A549 (cell line): Measurements from ENCODE around the gene PIAS3. TPM values are rescaled to one million over a fixed set of nuclear protein-coding genes. Genes with fewer than 3 reads are reported as not detected.
"Not testable (repeated sequence)": the region's sequence is repeated elsewhere in the genome, so short reads cannot be mapped to it uniquely, and the experiment has no call there.

Experiments
- ATAC-seq, 2 experiments: fragments of 200-7000 bp in 1 of 2; fragments of >200 bp in 1 of 2; cut with Nextera tagmentation in 1 of 2; cut with Tn5 transposase in 1 of 2; 3 replicates each; pipeline versions ENCODE4 v1.8.0 to v1.9.1; 2018 to 2020; ENCODE audit warnings: mild to moderate bottlenecking in 1 of 2, moderate library complexity in 1 of 2
- CTCF ChIA-PET: fragments of 300-600 bp; sonication (Branson Sonifier 250); formaldehyde crosslinking; extraction: SDS; loops from one replicate; lab custom pipeline; 2021; ENCODE audit warnings: antibody characterized with exemption, inconsistent platforms; lab: Yijun Ruan, JAX
- POLR2A ChIA-PET: fragments of 350-600 bp; formaldehyde crosslinking; extraction: SDS; loops from one replicate; lab custom pipeline; 2021; ENCODE audit warnings: antibody characterized with exemption, inconsistent platforms; lab: Yijun Ruan, JAX
- DNase-seq, 2 experiments: peaks; one replicate each; pipeline versions ENCODE4 v3.0.0 to v3.0.0-alpha.2; 2011 to 2016; ENCODE audit warnings: low read depth in 1 of 2, low spot score in 1 of 2
- FAIRE-seq: peaks from 2 replicates; lab custom pipeline; 2011; peaks lifted over from hg19 to GRCh38; lab: Jason Lieb, UNC
- H3K27ac ChIP-seq, 2 experiments: fragments of >200 bp; sonication (Bioruptor Twin); formaldehyde crosslinking; 3 replicates each; pipeline ENCODE4 v1.5.1; 2016 to 2017
- H3K4me1 ChIP-seq: fragments of >200 bp; sonication (Bioruptor Twin); formaldehyde crosslinking; 3 replicates; pipeline ENCODE4 v1.6.1; 2016
- H3K4me2 ChIP-seq: fragments of >200 bp; sonication (Bioruptor Twin); formaldehyde crosslinking; 3 replicates; pipeline ENCODE4 v1.6.1; 2016
- H3K4me3 ChIP-seq: fragments of >200 bp; sonication (Bioruptor Twin); formaldehyde crosslinking; 3 replicates; pipeline ENCODE4 v1.5.1; 2016
- H3K9me3 ChIP-seq: fragments of >200 bp; sonication (Bioruptor Twin); formaldehyde crosslinking; 3 replicates; pipeline ENCODE4 v1.6.1; 2016
- BHLHE40 ChIP-seq: IDR thresholded peaks from 2 replicates; pipeline ENCODE4 v1.6.1; 2012; ENCODE audit warnings: low read depth, low read length, inconsistent platforms
- ESRRA ChIP-seq: fragments of 150-350 bp; IDR thresholded peaks from 2 replicates; pipeline ENCODE4 v1.6.1; 2014; ENCODE audit warnings: mild to moderate bottlenecking, low read length, borderline replicate concordance
- HDAC2 ChIP-seq: fragments of 200-600 bp; sonication (generic); IDR thresholded peaks from 2 replicates; pipeline ENCODE4 v1.6.1; 2016
- HOXB13 ChIP-seq: fragments of 250-450 bp; sonication (Bioruptor Pico); IDR thresholded peaks from 2 replicates; pipeline ENCODE4 v1.5.0; 2020; ENCODE audit warnings: low read depth, mild to moderate bottlenecking, moderate library complexity
- JUN ChIP-seq, 2 experiments: fragments of >200 bp; sonication (Bioruptor Twin); formaldehyde crosslinking; IDR thresholded peaks; 2 replicates in 1 of 2; 3 replicates in 1 of 2; pipeline ENCODE4 v1.6.1; 2016 to 2017
- JUNB ChIP-seq: fragments of >200 bp; sonication (Bioruptor Twin); formaldehyde crosslinking; IDR thresholded peaks from 2 replicates; pipeline ENCODE4 v1.6.1; 2016
- KDM5A ChIP-seq: fragments of 200-600 bp; sonication (generic); IDR thresholded peaks from 2 replicates; pipeline ENCODE4 v1.6.1; 2016; ENCODE audit warnings: antibody characterized with exemption, mild to moderate bottlenecking
- MAFK ChIP-seq: fragments of 450-650 bp; IDR thresholded peaks from 2 replicates; pipeline ENCODE4 v1.6.1; 2014; ENCODE audit not compliant: partially characterized antibody
- PHF8 ChIP-seq: fragments of 200-600 bp; sonication (generic); IDR thresholded peaks from 2 replicates; pipeline ENCODE4 v1.6.1; 2016; ENCODE audit warnings: low read depth, mild to moderate bottlenecking, antibody characterized with exemption, moderate library complexity, borderline replicate concordance
- POLR2A ChIP-seq: IDR thresholded peaks from 2 replicates; pipeline ENCODE4 v1.6.1; 2012; ENCODE audit warnings: mild to moderate bottlenecking, low read length
- RAD21 ChIP-seq, 2 experiments: fragments of >200 bp in 1 of 2; sonication (Bioruptor Twin) in 1 of 2; formaldehyde crosslinking in 1 of 2; IDR thresholded peaks in 1 of 2; conservative IDR thresholded peaks in 1 of 2; 2 replicates in 1 of 2; 3 replicates in 1 of 2; pipeline ENCODE4 v1.6.1; 2012 to 2018; ENCODE audit warnings: inconsistent platforms in 1 of 2
- RARB ChIP-seq: fragments of 250-450 bp; sonication (Bioruptor Pico); IDR thresholded peaks from 2 replicates; pipeline ENCODE4 v1.8.0; 2021; ENCODE audit warnings: mild to moderate bottlenecking, moderate library complexity
- RCOR1 ChIP-seq: fragments of 150-350 bp; IDR thresholded peaks from 2 replicates; pipeline ENCODE4 v1.6.1; 2014; ENCODE audit warnings: antibody characterized with exemption, low read length, low read depth
- RNF2 ChIP-seq: fragments of 200-600 bp; sonication (generic); IDR thresholded peaks from 2 replicates; pipeline ENCODE4 v1.6.1; 2016; ENCODE audit warnings: low read depth, mild to moderate bottlenecking, antibody characterized with exemption, moderate library complexity, borderline replicate concordance
- SMC3 ChIP-seq: fragments of >200 bp; sonication (Bioruptor Twin); formaldehyde crosslinking; IDR thresholded peaks from 3 replicates; pipeline ENCODE4 v1.6.1; 2018; ENCODE audit warnings: inconsistent platforms
- ZC3H11A ChIP-seq: fragments of 450-650 bp; IDR thresholded peaks from 2 replicates; pipeline ENCODE4 v1.6.1; 2014; ENCODE audit warnings: antibody characterized with exemption, mild to moderate bottlenecking
- WGBS: methylation state at CpG from one replicate; pipeline ENCODE4 v1.1.6; 2017; ENCODE audit errors: missing lambda C conversion rate; 5-methylcytosine and 5-hydroxymethylcytosine counted together
- polyA plus RNA-seq, 4 experiments: library from polyadenylated mRNA; depleted of rRNA in 3 of 4; stranded (reverse); fragments of >200 nt; fragmentation: RNase III in 1 of 4; extraction: RNeasy Plus Mini Kit Qiagen cat#74134 plus additional on column Dnase treatment in 1 of 4; gene quantifications; 2 replicates in 3 of 4; 3 replicates in 1 of 4; pipeline ENCODE4 v1.2.3, GENCODE V29; 2011 to 2017
- TF ChIP-seq, protein P1 (sequence below): fragments of 250-450 bp; sonication (Bioruptor Pico); IDR thresholded peaks from 2 replicates; pipeline ENCODE4 v1.5.0; 2020; ENCODE audit warnings: low read depth, mild to moderate bottlenecking, moderate library complexity
- TF ChIP-seq, protein P2 (sequence below): fragments of 450-650 bp; IDR thresholded peaks from 2 replicates; pipeline ENCODE4 v1.6.1; 2014; ENCODE audit warnings: antibody characterized with exemption
- TF ChIP-seq, protein P3 (sequence below): IDR thresholded peaks from 2 replicates; pipeline ENCODE4 v1.6.1; 2012
- TF ChIP-seq, protein P4 (sequence below): fragments of >200 bp; sonication (Bioruptor Twin); formaldehyde crosslinking; IDR thresholded peaks from 3 replicates; pipeline ENCODE4 v1.6.1; 2016
- TF ChIP-seq, protein P5 (sequence below): fragments of >200 bp; sonication (Bioruptor Twin); formaldehyde crosslinking; IDR thresholded peaks from 2 replicates; pipeline ENCODE4 v1.6.1; 2016
- TF ChIP-seq, protein P6 (sequence below): IDR thresholded peaks from 2 replicates; pipeline ENCODE4 v1.6.1; 2012; ENCODE audit warnings: low read depth, borderline replicate concordance
- TF ChIP-seq, protein P7 (sequence below): fragments of 200-600 bp; sonication (generic); IDR thresholded peaks from 2 replicates; pipeline ENCODE4 v1.6.1; 2016; ENCODE audit warnings: antibody characterized with exemption, mild to moderate bottlenecking, moderate library complexity

Gene PIAS3
- polyA plus RNA-seq, 2 of the 4 experiments (the other 2 are of a cell fraction), result 15.5 to 22.7 TPM

DNA sequence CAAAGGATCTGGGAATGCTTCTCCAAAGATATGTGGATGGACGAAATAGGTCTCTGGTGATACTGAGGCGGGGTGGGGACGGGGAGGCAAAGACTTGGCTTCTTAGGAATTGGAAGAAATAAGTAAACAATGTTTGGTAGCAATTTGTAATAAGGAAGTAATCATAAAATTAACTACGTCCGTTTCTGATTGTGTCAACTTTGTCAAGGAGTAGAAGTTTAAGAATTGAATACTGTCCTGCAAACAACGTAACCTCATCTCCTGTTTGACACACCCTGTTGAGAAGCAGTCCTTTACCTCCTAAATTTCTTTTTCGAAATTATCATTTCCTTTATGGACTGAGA is 34.4 kb downstream of the PIAS3 start (continued):
- TF ChIP-seq, protein P1, sequence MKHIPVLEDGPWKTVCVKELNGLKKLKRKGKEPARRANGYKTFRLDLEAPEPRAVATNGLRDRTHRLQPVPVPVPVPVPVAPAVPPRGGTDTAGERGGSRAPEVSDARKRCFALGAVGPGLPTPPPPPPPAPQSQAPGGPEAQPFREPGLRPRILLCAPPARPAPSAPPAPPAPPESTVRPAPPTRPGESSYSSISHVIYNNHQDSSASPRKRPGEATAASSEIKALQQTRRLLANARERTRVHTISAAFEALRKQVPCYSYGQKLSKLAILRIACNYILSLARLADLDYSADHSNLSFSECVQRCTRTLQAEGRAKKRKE, result no peak

DNA sequence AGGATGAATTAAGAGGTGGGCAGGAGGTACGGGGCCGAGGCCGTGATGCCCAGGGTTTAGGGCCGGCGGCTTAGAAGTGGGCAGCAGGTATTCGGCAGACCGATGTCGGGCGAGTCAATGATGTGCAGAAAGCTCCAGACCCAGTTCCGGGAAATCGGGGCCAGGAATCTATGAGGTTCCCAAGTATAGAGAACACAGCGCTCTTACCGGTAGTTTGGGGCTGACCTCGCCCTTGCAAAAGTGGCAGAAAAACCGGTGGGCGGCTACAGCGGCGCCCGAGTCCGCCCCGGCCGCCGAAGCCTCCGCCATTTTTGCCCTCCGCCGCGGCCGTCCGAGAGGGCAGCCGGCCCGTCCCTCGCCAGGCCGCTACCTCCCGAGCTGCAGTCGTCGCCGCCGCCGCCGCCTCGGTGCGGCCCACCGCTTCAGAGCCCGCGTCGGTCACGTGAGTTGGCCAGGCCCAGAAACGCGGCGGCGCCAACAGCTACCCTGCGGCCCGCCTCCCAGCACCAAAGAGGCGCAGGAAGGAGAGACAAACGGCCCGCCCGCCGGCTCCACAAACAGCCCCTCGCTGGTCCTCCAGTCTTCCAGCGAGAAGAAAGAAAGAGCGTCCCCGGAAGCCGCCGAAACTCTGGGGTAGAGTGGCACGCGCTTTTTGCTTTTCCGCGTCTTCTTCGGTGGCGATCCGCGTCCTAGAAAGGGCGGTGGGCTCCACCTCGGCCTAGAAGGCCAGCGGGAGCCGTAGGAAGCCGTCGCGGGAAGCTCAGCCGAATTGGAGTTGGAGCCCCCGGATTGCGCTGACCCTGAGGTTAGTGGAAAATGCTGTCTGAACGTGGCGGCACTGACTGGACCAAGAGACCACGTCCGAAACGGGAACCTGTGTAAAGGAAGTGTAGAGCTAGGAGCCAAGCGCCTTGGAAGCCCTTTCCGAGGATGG is 35.0 kb downstream of the PIAS3 start, which contains the start of the genes POLR3C and RNF115:
Gene POLR3C (plus strand): TSS at position 636 of the 934 bp plus-strand sequence. CDS start 1,577 bp downstream, outside the sequence.
Gene RNF115 (minus strand): TSS at position 531 of the 934 bp plus-strand sequence. CDS start 222 bp downstream, at position 309.
- peak; percentile 96 to 97 for ATAC-seq
- no peak for FAIRE-seq
- 3% methylated on average over 35 of the region's 89 CpGs for WGBS
- H3K9me3 ChIP-seq, result no peaks in the 10 kb centered on the region
- peak within 1 kb of the TSS; percentile 75 for H3K4me3 ChIP-seq
- CTCF ChIA-PET, result interaction anchor here (8.5 kb wide), 1 partner anchor 22 kb away, joined by 109 read pairs; the partner anchor contains the start of gene NUDT17
- DNase-seq, result peak; percentile 83 to 93
- H3K4me1 ChIP-seq, result peaks cover 11% of the 10 kb centered on the region
- peak within 1 kb of the TSS; percentile 85 for H3K4me2 ChIP-seq
- TF ChIP-seq, protein P2, sequence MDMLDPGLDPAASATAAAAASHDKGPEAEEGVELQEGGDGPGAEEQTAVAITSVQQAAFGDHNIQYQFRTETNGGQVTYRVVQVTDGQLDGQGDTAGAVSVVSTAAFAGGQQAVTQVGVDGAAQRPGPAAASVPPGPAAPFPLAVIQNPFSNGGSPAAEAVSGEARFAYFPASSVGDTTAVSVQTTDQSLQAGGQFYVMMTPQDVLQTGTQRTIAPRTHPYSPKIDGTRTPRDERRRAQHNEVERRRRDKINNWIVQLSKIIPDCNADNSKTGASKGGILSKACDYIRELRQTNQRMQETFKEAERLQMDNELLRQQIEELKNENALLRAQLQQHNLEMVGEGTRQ, result peak; percentile 72
- TF ChIP-seq, protein P3, sequence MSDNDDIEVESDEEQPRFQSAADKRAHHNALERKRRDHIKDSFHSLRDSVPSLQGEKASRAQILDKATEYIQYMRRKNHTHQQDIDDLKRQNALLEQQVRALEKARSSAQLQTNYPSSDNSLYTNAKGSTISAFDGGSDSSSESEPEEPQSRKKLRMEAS, result peak; percentile 93
- TF ChIP-seq JUN (IDR thresholded peaks at IDR 0.05) (peak; percentile 66 to 97; a peak in 4 of 5 replicates), RCOR1 (no peak), RARB (no peak), BHLHE40 (peak; percentile 49), ZC3H11A (no peak), SMC3 (peak; percentile 10; the same call in 2 of the 3 replicates), KDM5A (no peak), HOXB13 (CRISPR knock-in tag) (peak; percentile 51; the same call in 1 of the 2 replicates), ESRRA (no peak), RNF2 (no peak), MAFK (no peak), JUNB (no peak), PHF8 (peak; percentile 79), RAD21 (conservative IDR thresholded peaks at IDR 0.05 in 1 of 2, IDR thresholded peaks at IDR 0.05 in 1 of 2) (peak; percentile 5 to 17; a peak in 2 of 5 replicates), HDAC2 (no peak), POLR2A (peak; percentile 60)
- TF ChIP-seq, protein P4, sequence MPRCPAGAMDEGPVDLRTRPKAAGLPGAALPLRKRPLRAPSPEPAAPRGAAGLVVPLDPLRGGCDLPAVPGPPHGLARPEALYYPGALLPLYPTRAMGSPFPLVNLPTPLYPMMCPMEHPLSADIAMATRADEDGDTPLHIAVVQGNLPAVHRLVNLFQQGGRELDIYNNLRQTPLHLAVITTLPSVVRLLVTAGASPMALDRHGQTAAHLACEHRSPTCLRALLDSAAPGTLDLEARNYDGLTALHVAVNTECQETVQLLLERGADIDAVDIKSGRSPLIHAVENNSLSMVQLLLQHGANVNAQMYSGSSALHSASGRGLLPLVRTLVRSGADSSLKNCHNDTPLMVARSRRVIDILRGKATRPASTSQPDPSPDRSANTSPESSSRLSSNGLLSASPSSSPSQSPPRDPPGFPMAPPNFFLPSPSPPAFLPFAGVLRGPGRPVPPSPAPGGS, result peak; percentile 72; the same call in 1 of the 3 replicates
- TF ChIP-seq, protein P5, sequence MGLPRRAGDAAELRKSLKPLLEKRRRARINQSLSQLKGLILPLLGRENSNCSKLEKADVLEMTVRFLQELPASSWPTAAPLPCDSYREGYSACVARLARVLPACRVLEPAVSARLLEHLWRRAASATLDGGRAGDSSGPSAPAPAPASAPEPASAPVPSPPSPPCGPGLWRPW, result no peak
- TF ChIP-seq, protein P6, sequence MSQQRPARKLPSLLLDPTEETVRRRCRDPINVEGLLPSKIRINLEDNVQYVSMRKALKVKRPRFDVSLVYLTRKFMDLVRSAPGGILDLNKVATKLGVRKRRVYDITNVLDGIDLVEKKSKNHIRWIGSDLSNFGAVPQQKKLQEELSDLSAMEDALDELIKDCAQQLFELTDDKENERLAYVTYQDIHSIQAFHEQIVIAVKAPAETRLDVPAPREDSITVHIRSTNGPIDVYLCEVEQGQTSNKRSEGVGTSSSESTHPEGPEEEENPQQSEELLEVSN, result peak; percentile 76
- TF ChIP-seq, protein P7, sequence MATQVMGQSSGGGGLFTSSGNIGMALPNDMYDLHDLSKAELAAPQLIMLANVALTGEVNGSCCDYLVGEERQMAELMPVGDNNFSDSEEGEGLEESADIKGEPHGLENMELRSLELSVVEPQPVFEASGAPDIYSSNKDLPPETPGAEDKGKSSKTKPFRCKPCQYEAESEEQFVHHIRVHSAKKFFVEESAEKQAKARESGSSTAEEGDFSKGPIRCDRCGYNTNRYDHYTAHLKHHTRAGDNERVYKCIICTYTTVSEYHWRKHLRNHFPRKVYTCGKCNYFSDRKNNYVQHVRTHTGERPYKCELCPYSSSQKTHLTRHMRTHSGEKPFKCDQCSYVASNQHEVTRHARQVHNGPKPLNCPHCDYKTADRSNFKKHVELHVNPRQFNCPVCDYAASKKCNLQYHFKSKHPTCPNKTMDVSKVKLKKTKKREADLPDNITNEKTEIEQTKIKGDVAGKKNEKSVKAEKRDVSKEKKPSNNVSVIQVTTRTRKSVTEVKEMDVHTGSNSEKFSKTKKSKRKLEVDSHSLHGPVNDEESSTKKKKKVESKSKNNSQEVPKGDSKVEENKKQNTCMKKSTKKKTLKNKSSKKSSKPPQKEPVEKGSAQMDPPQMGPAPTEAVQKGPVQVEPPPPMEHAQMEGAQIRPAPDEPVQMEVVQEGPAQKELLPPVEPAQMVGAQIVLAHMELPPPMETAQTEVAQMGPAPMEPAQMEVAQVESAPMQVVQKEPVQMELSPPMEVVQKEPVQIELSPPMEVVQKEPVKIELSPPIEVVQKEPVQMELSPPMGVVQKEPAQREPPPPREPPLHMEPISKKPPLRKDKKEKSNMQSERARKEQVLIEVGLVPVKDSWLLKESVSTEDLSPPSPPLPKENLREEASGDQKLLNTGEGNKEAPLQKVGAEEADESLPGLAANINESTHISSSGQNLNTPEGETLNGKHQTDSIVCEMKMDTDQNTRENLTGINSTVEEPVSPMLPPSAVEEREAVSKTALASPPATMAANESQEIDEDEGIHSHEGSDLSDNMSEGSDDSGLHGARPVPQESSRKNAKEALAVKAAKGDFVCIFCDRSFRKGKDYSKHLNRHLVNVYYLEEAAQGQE, result peak; percentile 18; the same call in 1 of the 2 replicates
- peak within 1 kb of the TSS; percentile 94 to 97 for H3K27ac ChIP-seq
- POLR2A ChIA-PET, result interaction anchor here (0.7 to 1.7 kb wide), 8 partner anchors 11 to 359 kb away, joined by 3 to 16 read pairs (median 4); partner anchors contain the start of genes LIX1L, NUDT17 and PIAS3

DNA sequence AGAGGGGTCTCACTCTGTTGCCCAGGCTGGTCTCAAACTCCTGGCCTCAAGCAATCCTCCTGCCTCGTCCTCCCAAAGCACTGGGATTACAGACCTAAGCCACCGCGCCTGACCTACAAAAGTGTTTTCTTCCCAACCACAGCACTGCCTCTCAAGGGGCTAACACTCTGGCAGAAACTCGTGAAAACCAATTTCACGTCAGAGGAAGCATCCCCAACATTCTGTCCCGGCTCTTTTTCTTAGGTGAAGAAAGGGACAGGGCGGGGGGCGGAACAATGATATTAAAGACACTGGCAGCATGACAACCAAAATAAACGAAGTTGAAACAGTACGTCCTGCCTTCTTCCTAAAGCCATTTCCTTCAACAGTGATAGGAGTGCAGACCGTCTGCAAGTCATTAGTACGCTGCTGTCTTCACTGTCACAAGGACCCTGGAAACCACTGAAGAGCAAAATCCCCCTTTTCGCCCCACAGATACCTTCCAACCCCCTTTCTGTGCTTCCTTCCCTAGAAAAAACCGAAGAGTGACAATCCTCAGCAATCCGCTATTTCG is 36.0 kb downstream of the PIAS3 start:
- peak overlapping the region; percentile 57 for H3K4me2 ChIP-seq
- 0% methylated on average over 3 of the region's 16 CpGs for WGBS
- FAIRE-seq, DNase-seq, ATAC-seq, CTCF ChIA-PET, H3K9me3 ChIP-seq, POLR2A ChIA-PET: not testable (repeated sequence)
- H3K27ac ChIP-seq, result peak overlapping the region in 1 of 2 experiments; percentile 97; a peak in 1 of 6 replicates
- peak overlapping the region; percentile 75; the same call in 1 of the 3 replicates for H3K4me3 ChIP-seq
- peaks cover 12% of the 10 kb centered on the region for H3K4me1 ChIP-seq
